ENCODE results near the gene MED25.

GRCh38 chr19:49833599-49833998 is 15.5 kb downstream of the MED25 start:
- no peak for TF ChIP-seq CTCF (conservative IDR thresholded peaks at IDR 0.05; ENCODE audit: low read depth, low read length)
- TF ChIP-seq MAZ (IDR thresholded peaks at IDR 0.05; ENCODE audit: borderline replicate concordance, low read depth, low read length), result no peak
- TF ChIP-seq RFX5 (IDR thresholded peaks at IDR 0.05; ENCODE audit: low read depth, low read length), result no peak
- no peak for TF ChIP-seq MXI1 (IDR thresholded peaks at IDR 0.05; ENCODE audit: borderline replicate concordance, low read depth, low read length)
- TF ChIP-seq RCOR1 (IDR thresholded peaks at IDR 0.05; ENCODE audit: insufficient replicate concordance, low read length), result no peak
- no peak for TF ChIP-seq POLR2A (IDR thresholded peaks at IDR 0.05; ENCODE audit: low read depth, low read length)
- no peak for TF ChIP-seq SMC3 (IDR thresholded peaks at IDR 0.05; ENCODE audit: low read depth, low read length)
- TF ChIP-seq RAD21 (IDR thresholded peaks at IDR 0.05; ENCODE audit: low read length), result no peak
- TF ChIP-seq FOS (IDR thresholded peaks at IDR 0.05; ENCODE audit: low read depth, low read length), result no peak
- no peak for TF ChIP-seq MAFK (IDR thresholded peaks at IDR 0.05; ENCODE audit: low read depth, low read length)

Data from IMR-90 (cell line).